H1 (cell line): ENCODE results near the gene MXRA7. TPM values are rescaled to one million over a fixed set of nuclear protein-coding genes. Genes with fewer than 3 reads are reported as not detected.

Experiments used
- CTCF ChIA-PET: fragments of 300-600 bp; sonication (Branson Sonifier 250); formaldehyde crosslinking; loops from one replicate; lab custom pipeline; 2021; ENCODE audit not compliant: partially characterized antibody; lab: Charles Lee
- POLR2A ChIA-PET: fragments of 300-600 bp; sonication (Branson Sonifier 250); formaldehyde crosslinking; loops from one replicate; lab custom pipeline; 2021; ENCODE audit warnings: inconsistent platforms; ENCODE audit not compliant: partially characterized antibody; lab: Charles Lee
- DNase-seq, 2 experiments: peaks; one replicate each; pipeline versions ENCODE4 v3.0.0 to v3.0.0-alpha.2; 2010 to 2022; ENCODE audit warnings: low spot score in 2 of 2, low read depth in 1 of 2, mixed read lengths in 1 of 2
- FAIRE-seq: peaks from 2 replicates; lab custom pipeline; 2011; peaks lifted over from hg19 to GRCh38; lab: Jason Lieb, UNC
- H2AFZ ChIP-seq: 2 replicates; pipeline ENCODE4 v1.8.1; 2012; ENCODE audit warnings: low read length, inconsistent platforms
- H2AK5ac ChIP-seq: 2 replicates; pipeline ENCODE4 v1.6.1; 2013; ENCODE audit warnings: low read depth, low read length
- H2BK120ac ChIP-seq: replicated peaks from 2 replicates; pipeline ENCODE3; 2013; ENCODE audit warnings: low read depth, low read length, inconsistent platforms
- H2BK12ac ChIP-seq: 2 replicates; pipeline ENCODE4 v1.6.1; 2013; ENCODE audit warnings: low read depth, low read length
- H2BK15ac ChIP-seq: 2 replicates; pipeline ENCODE4 v1.6.1; 2013; ENCODE audit warnings: low read length
- H2BK20ac ChIP-seq: 2 replicates; pipeline ENCODE4 v1.6.1; 2013; ENCODE audit warnings: low read length
- H2BK5ac ChIP-seq: 2 replicates; pipeline ENCODE4 v1.6.1; 2013; ENCODE audit warnings: low read depth, low read length
- H3K14ac ChIP-seq: 2 replicates; pipeline ENCODE4 v1.6.1; 2013; ENCODE audit warnings: inconsistent platforms; ENCODE audit not compliant: insufficient read length
- H3K18ac ChIP-seq: 2 replicates; pipeline ENCODE4 v1.6.1; 2013; ENCODE audit warnings: low read length; ENCODE audit errors: extremely low read depth
- H3K23ac ChIP-seq: 2 replicates; pipeline ENCODE4 v1.6.1; 2013; ENCODE audit warnings: inconsistent platforms; ENCODE audit not compliant: insufficient read length
- H3K23me2 ChIP-seq: 2 replicates; pipeline ENCODE4 v1.6.1; 2013; ENCODE audit warnings: low read depth, low read length
- H3K27ac ChIP-seq: 2 replicates; pipeline ENCODE4 v1.6.1; 2011; ENCODE audit warnings: low read depth, low read length, inconsistent platforms
- H3K27me3 ChIP-seq, 4 experiments: replicated peaks in 1 of 4; 1 replicate in 1 of 4; 2 replicates in 3 of 4; pipeline versions ENCODE4 v1.6.1 to v1.8.1; 2011 to 2013; ENCODE audit warnings: low read length in 3 of 4, mild to moderate bottlenecking in 3 of 4, inconsistent platforms in 2 of 4, mixed read lengths in 2 of 4, moderate library complexity in 1 of 4; ENCODE audit not compliant: control insufficient read depth in 3 of 4, insufficient read depth in 3 of 4; ENCODE audit errors: extremely low read depth in 1 of 4
- H3K36me3 ChIP-seq, 4 experiments: 2 replicates each; pipeline versions ENCODE4 v1.6.1 to v1.8.1; 2011 to 2013; ENCODE audit warnings: mild to moderate bottlenecking in 4 of 4, low read length in 3 of 4, moderate library complexity in 2 of 4, control low read depth in 1 of 4, inconsistent platforms in 1 of 4; ENCODE audit not compliant: insufficient read depth in 4 of 4, control insufficient read depth in 2 of 4
- H3K4ac ChIP-seq: replicated peaks from 2 replicates; pipeline ENCODE3; 2013; ENCODE audit warnings: low read length, low read depth, mixed read lengths, inconsistent platforms; ENCODE audit not compliant: insufficient read length
- H3K4me1 ChIP-seq, 4 experiments: replicated peaks in 1 of 4; 1 replicate in 1 of 4; 2 replicates in 3 of 4; pipeline versions ENCODE4 v1.6.1 to v1.8.1; 2011 to 2013; ENCODE audit warnings: low read length in 3 of 4, inconsistent platforms in 2 of 4, mixed read lengths in 1 of 4; ENCODE audit not compliant: insufficient read depth in 4 of 4, control insufficient read depth in 3 of 4
- H3K4me2 ChIP-seq, 2 experiments: 2 replicates each; pipeline versions ENCODE4 v1.6.1 to v1.8.1; 2011 to 2013; ENCODE audit warnings: low read depth in 2 of 2, low read length in 2 of 2, control low read depth in 1 of 2, inconsistent platforms in 1 of 2, mild to moderate bottlenecking in 1 of 2; ENCODE audit not compliant: insufficient read depth in 1 of 2
- H3K4me3 ChIP-seq, 4 experiments: fragments of 200-600, 300-600 bp in 1 of 4; sonication (generic), shearing (Covaris generic), sonication (Bioruptor Twin) in 1 of 4; 2 replicates each; pipeline versions ENCODE4 v1.5.1 to v1.8.1; 2011 to 2016; ENCODE audit warnings: low read length in 4 of 4, low read depth in 3 of 4, control low read depth in 2 of 4, inconsistent platforms in 2 of 4, mild to moderate bottlenecking in 2 of 4, mixed read lengths in 1 of 4, moderate library complexity in 1 of 4; ENCODE audit not compliant: insufficient read depth in 2 of 4; ENCODE audit errors: extremely low read depth in 1 of 4
- H3K56ac ChIP-seq: replicated peaks from 2 replicates; pipeline ENCODE3; 2013; ENCODE audit warnings: low read depth, mild to moderate bottlenecking, mixed read lengths, low read length, inconsistent platforms; ENCODE audit not compliant: insufficient read length
- H3K79me1 ChIP-seq: 2 replicates; pipeline ENCODE4 v1.6.1; 2013; ENCODE audit warnings: low read depth, low read length, control low read depth
- H3K79me2 ChIP-seq, 2 experiments: 2 replicates each; pipeline versions ENCODE4 v1.6.1 to v1.8.1; 2012 to 2013; ENCODE audit warnings: low read length in 2 of 2, mild to moderate bottlenecking in 2 of 2, inconsistent platforms in 1 of 2; ENCODE audit not compliant: insufficient read depth in 2 of 2, control insufficient read depth in 1 of 2
- H3K9ac ChIP-seq, 4 experiments: replicated peaks in 1 of 4; 1 replicate in 1 of 4; 2 replicates in 3 of 4; pipeline versions ENCODE4 v1.6.1 to v1.8.1; 2011 to 2013; ENCODE audit warnings: low read depth in 3 of 4, low read length in 3 of 4, control low read depth in 2 of 4, mild to moderate bottlenecking in 2 of 4, moderate library complexity in 2 of 4, inconsistent platforms in 1 of 4; ENCODE audit errors: extremely low read depth in 1 of 4
- H3K9me3 ChIP-seq, 2 experiments: 2 replicates each; pipeline versions ENCODE4 v1.6.1 to v1.8.1; 2012 to 2013; ENCODE audit warnings: mild to moderate bottlenecking in 2 of 2, moderate library complexity in 2 of 2, control low read depth in 1 of 2, inconsistent platforms in 1 of 2, low read depth in 1 of 2, low read length in 1 of 2, mixed read lengths in 1 of 2; ENCODE audit not compliant: insufficient read depth in 2 of 2
- H4K20me1 ChIP-seq, 2 experiments: replicated peaks in 1 of 2; 2 replicates each; pipeline versions ENCODE3 to v1.8.1; 2011 to 2013; ENCODE audit warnings: inconsistent platforms in 2 of 2, low read length in 2 of 2, mild to moderate bottlenecking in 1 of 2; ENCODE audit not compliant: insufficient read depth in 2 of 2, control insufficient read depth in 1 of 2
- H4K5ac ChIP-seq: 2 replicates; pipeline ENCODE4 v1.6.1; 2013; ENCODE audit warnings: low read length, low read depth, mixed read lengths, inconsistent platforms; ENCODE audit not compliant: insufficient read length
- H4K8ac ChIP-seq: 2 replicates; pipeline ENCODE4 v1.8.0; 2013; ENCODE audit warnings: mild to moderate bottlenecking, moderate library complexity, low read length, inconsistent platforms; ENCODE audit not compliant: insufficient read depth; ENCODE audit errors: extremely low read depth
- H4K91ac ChIP-seq: replicated peaks from 2 replicates; pipeline ENCODE3; 2013; ENCODE audit warnings: low read length, mixed read lengths, inconsistent platforms; ENCODE audit not compliant: insufficient read length
- CBX8 ChIP-seq: fragments of 300-800, 300-1000 bp; sonication (generic); IDR thresholded peaks from 2 replicates; pipeline ENCODE4 v1.7.1; 2016; ENCODE audit warnings: low read depth, low read length, borderline replicate concordance
- EP300 ChIP-seq, 2 experiments: IDR thresholded peaks; 1 replicate in 1 of 2; 2 replicates in 1 of 2; pipeline ENCODE4 v1.6.1; 2011 to 2012; ENCODE audit warnings: low read depth in 2 of 2, low read length in 2 of 2, mild to moderate bottlenecking in 2 of 2, borderline replicate concordance in 1 of 2, inconsistent platforms in 1 of 2, moderate library complexity in 1 of 2
- FOSL1 ChIP-seq: IDR thresholded peaks from 2 replicates; pipeline ENCODE4 v1.6.1; 2011; ENCODE audit warnings: mild to moderate bottlenecking, low read depth, low read length, moderate library complexity; ENCODE audit not compliant: insufficient read depth
- GTF2F1 ChIP-seq: IDR thresholded peaks from 2 replicates; pipeline ENCODE4 v1.6.1; 2012; ENCODE audit warnings: low read depth, low read length, improper control_type of control experiment, borderline replicate concordance
- KDM4A ChIP-seq: IDR thresholded peaks from one replicate; pipeline ENCODE4 v1.7.1; 2012; ENCODE audit warnings: low read depth, mild to moderate bottlenecking, moderate library complexity, low read length, inconsistent platforms; ENCODE audit not compliant: severe bottlenecking
- PHF8 ChIP-seq: fragments of 200-600 bp; sonication (generic); conservative IDR thresholded peaks from 2 replicates; pipeline ENCODE4 v1.7.1; 2012; ENCODE audit warnings: low read depth, mild to moderate bottlenecking, inconsistent platforms, low read length, moderate library complexity
- SAP30 ChIP-seq: fragments of 300-600 bp; sonication (generic); IDR thresholded peaks from 2 replicates; pipeline ENCODE4 v1.7.1; 2012; ENCODE audit warnings: low read length, moderate library complexity, mild to moderate bottlenecking, inconsistent platforms; ENCODE audit not compliant: insufficient read depth, insufficient replicate concordance
- SIRT6 ChIP-seq: IDR thresholded peaks from one replicate; pipeline ENCODE4 v1.7.1; 2012; ENCODE audit warnings: low read length, inconsistent platforms
- SP4 ChIP-seq: IDR thresholded peaks from 2 replicates; pipeline ENCODE4 v1.6.1; 2012; ENCODE audit warnings: low read length, inconsistent platforms
- TAF7 ChIP-seq: optimal IDR thresholded peaks from 2 replicates; pipeline ENCODE3; 2011; ENCODE audit warnings: low read depth, mild to moderate bottlenecking, inconsistent platforms, low read length, moderate library complexity, borderline replicate concordance
- WGBS, 2 experiments: shearing (Covaris generic) in 1 of 2; methylation state at CpG; one replicate each; pipeline versions ENCODE4 v1.1.6 to v1.1.7; 2013 to 2015; ENCODE audit warnings: low lambda C conversion rate in 2 of 2, mixed read lengths in 2 of 2, inconsistent platforms in 1 of 2, low coverage in 1 of 2, missing lambda C conversion rate in 1 of 2; ENCODE audit not compliant: insufficient replicate concordance in 2 of 2, insufficient coverage in 1 of 2, insufficient read length in 1 of 2; ENCODE audit errors: extremely low coverage in 1 of 2, missing lambda C conversion rate in 1 of 2; 5-methylcytosine and 5-hydroxymethylcytosine counted together
- polyA plus RNA-seq, 7 experiments: library from polyadenylated mRNA; depleted of rRNA in 3 of 7; stranded (reverse) in 5 of 7; unstranded in 2 of 7; fragments of >200 nt in 5 of 7; fragments of 200-250 nt in 2 of 7; gene quantifications; 1 replicate in 5 of 7; 2 replicates in 1 of 7; 4 replicates in 1 of 7; pipeline versions ENCODE4 v1.2.1 to v1.2.3, GENCODE V29; 2011 to 2013; ENCODE audit warnings: missing spikeins in 2 of 7, mixed read lengths in 2 of 7
- total RNA-seq: library from RNA; stranded (reverse); fragmentation: NEBNext Ultra II Directional; extraction: Animal tissue kit (Norgen Biotek cat#: 25700); gene quantifications from 2 replicates; pipeline ENCODE4 v1.2.1, GENCODE V29; 2021

MXRA7 gene
- total and polyA plus RNA-seq, 2 of the 8 experiments (the other 6 are each of a cell fraction or from before 2014, with no cell fraction given), result 17.8 to 26.6 TPM

DNA sequence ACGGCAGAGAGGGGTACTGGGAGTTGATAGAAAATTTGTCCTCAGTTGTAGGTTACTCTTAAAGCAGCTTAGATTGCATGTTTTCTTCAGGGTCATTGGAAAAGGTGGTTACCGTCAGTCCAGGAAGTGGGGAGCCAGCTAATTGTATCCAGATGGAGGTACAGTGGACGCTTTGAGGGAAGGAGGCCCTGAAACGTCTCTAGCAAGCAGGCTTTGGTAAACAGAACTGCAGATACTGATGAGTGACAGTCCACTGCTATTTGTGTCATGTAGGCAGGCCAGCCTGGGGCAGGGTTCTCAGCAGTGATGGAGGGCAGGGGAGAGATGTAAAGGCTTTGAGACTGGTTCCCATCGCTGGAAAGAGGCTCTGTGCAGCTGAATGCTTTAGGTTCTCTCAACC lies 37.0 kb downstream of the MXRA7 start:
- FAIRE-seq, result no peak
- CTCF ChIA-PET, result interaction anchor here (1.3 to 2.5 kb wide), 2 partner anchors 9 to 22 kb away, joined by 3 to 9 read pairs; no protein-coding TSS in a partner anchor

More for the DNA sequence above, 37.0 kb downstream of the MXRA7 start:
- Histone ChIP-seq H4K5ac (no peak overlapping the region), H3K9ac (no peak overlapping the region), H4K91ac (no peak overlapping the region), H2BK12ac (no peak overlapping the region), H4K8ac (no peak overlapping the region), H3K36me3 (no peaks in the 10 kb centered on the region), H4K20me1 (peaks cover 0 to 2% of the 10 kb centered on the region in 2 experiments), H3K23ac (no peak overlapping the region), H3K4ac (no peak overlapping the region), H3K27me3 (no peaks in the 10 kb centered on the region), H2BK120ac (no peak overlapping the region), H3K56ac (no peak overlapping the region), H3K9me3 (no peaks in the 10 kb centered on the region), H2BK15ac (no peak overlapping the region), H3K23me2 (peaks cover 10% of the 10 kb centered on the region), H3K79me2 (no peaks in the 10 kb centered on the region), H2BK20ac (no peak overlapping the region), H3K4me1 (peaks cover 3 to 10% (median 8%) of the 10 kb centered on the region in 4 experiments), H2BK5ac (no peak overlapping the region), H3K27ac (no peak overlapping the region), H3K18ac (no peak overlapping the region), H3K4me2 (no peak overlapping the region), H3K4me3 (no peak overlapping the region), H3K14ac (no peak overlapping the region), H2AK5ac (no peak overlapping the region), H3K79me1 (no peaks in the 10 kb centered on the region), H2AFZ (no peak overlapping the region)
- POLR2A ChIA-PET, result interaction anchor here (0.6 to 1.0 kb wide), 2 partner anchors 107 to 861 kb away, joined by 3 to 4 read pairs; no protein-coding TSS in a partner anchor
- DNase-seq, result no peak
- TF ChIP-seq GTF2F1, result no peak
- no peak for TF ChIP-seq PHF8
- TF ChIP-seq FOSL1, result no peak
- TF ChIP-seq CBX8, result no peak
- no peak for TF ChIP-seq SAP30
- no peak for TF ChIP-seq EP300 (IDR thresholded peaks at IDR 0.05; ENCODE audit: borderline replicate concordance in 1 of 2, low read depth in 2 of 2, low read length in 2 of 2)
- TF ChIP-seq SIRT6, result no peak
- TF ChIP-seq SP4, result no peak
- TF ChIP-seq KDM4A, result no peak
- no peak for TF ChIP-seq TAF7
- WGBS, 2 experiments, result 89% methylated on average over 5 of the region's 5 CpGs; no CpG with 5 or more reads in 1 of the 2 experiments
